Activated CD8-positive, alpha-beta memory T cell treated with anti-CD3 and anti-CD28 coated beads, Interleukin-2, amount 50 U/mL, for 4 hours (primary cell): ENCODE results near the gene TMEM114.

Experiments
- DNase-seq: peaks from one replicate; pipeline ENCODE4 v3.0.0-alpha.2; 2020

The TMEM114 gene

DNA sequence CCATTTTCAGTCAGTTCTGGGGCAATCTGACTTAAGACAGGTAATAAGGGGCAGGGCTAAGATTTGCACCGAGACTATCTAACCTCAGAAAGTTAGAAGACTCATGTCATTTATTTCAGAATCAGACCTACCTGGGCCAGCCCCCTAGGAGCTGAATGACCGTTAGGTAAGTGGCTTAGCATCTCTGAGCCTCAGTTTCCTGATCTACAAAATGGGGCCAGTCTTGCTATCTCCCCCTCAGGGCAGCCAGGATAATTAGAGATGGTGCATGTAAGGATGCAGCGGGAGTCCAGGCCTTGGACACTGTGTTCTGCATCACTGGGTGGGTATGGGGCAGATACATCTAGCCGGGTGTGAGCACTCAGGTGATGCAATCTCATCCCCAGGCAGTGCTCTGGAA lies 20.8 kb upstream of the TMEM114 start:
- DNase-seq, result no peak

DNA sequence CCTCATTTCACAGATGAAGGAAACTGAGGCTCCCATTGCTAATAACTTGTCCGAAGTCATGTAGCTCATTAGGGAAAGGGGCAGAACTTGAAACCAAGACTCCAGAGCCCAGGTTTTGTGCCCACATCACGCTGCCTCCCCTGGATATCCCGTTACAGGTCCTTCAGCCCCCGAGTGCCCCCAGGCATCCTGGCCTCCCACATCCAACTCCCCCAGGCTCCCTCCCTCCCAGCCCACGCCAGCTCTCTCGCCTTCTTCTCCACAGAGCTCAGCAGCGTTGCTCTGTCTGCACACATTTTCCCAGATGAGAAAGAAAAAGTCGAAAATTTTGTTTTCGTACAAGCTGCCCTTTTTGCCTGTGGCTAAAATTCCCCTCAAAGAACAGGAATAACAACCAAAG lies 16.9 kb upstream of the TMEM114 start:
- no peak for DNase-seq

DNA sequence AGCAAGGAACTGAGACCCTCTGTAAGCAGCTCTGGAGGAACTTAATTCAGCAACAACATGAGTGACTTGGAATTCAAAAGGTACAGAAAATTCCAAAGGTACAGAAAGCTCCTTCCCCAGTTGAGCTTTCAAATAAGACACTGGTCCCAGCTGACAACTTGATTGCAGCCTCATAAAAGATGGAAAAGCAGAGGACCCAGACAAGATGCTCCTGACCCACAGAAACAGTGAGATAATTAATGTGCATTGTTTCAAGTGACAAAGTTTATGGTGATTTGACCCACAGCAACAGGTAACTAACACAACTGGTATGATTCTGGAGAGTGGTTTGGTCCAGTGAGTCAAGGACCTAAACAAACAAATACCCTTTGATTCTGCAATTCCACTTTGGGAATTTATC lies 15.2 kb upstream of the TMEM114 start:
- DNase-seq, result no peak

DNA sequence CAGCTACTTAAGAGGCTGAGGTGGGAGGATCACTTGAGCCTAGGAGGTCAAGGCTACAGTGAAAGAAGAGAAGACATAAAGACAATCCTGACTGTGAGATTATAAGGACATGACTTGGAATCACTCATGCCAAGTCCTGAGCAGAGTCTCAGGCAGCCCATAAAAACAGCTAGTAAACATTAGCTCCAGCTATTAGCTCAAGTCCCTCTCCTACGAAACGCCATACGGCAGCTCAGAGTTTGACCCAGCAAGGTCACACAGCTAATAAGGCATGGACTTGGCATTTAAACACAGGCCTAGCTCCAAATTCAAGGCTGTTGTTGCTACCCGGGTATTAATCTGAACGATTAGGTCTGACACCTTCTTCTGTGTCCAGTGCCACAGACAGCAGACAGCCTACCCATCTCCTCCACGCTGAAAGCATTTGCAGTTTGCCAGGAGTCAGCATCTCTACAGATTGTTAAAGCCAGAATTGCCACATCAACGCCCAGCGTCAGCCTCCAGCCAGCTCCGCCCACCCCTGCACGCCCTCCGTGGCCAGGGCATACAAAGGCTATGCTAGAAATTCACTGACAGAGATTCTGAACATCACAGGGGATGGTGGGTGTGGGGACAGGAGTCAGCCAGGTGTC lies 9.9 kb upstream of the TMEM114 start:
- DNase-seq, result no peak

DNA sequence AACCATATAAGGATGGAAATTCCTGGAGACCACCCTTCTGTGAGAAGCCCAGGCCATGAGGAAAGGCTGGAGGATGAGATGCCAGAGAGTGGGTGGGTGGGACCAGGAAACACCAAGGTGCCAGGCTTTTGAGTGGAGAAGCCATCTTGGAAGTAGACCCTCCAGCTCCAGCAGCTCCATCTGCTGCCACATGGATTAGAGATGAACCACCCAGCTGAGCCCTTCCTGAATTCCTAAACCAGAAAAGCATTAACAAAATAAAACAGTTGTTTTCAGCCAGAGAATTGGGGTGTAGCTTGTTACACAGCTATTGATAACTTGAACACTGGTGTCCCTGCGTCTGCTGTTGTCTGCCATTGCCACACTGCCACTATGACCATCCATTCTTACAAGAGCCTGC lies 6.3 kb upstream of the TMEM114 start:
- no peak for DNase-seq

DNA sequence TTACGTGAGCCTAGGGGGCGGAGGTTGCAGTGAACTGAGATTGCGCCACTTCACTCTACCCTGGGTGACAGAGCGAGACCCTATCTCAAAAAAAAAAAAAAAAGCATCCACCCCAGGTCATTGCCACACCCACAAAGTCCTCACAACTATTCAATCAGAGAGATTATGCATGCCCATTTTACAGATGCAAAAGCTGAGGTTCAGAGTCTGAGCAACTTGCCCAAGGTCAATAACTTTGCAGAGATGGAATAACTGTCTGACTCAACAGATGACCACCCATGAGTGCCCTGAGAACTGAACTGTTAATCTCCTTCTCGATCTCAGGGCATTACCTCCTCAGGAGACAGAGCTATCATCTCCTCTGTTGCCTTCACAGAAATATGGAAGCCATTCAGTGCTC lies 5.5 kb upstream of the TMEM114 start:
- DNase-seq, result no peak

DNA sequence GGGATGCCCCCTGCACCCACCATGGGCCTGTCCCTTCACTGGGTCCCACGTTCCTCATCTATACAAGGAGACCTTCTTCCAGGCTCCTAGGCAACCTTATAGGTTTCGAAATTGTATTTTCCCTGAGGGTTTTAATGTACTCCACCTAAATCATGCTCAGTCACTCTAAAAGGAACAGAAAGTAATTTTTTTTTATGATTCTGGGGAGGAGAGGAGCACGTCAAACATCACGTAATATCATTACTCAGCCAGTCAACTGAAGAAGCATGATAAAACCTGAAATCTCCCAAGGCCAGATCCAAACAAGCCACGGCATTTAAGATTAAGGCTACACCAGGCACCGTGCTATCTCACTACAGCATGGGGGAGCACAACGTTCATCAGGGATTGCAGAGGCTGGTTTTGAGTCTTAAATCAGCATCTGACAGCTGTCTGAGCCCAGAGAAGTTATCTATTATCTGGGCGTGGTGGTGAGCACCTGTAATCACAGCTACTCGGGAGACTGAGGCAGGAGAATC lies 3.9 kb upstream of the TMEM114 start:
- no peak for DNase-seq

DNA sequence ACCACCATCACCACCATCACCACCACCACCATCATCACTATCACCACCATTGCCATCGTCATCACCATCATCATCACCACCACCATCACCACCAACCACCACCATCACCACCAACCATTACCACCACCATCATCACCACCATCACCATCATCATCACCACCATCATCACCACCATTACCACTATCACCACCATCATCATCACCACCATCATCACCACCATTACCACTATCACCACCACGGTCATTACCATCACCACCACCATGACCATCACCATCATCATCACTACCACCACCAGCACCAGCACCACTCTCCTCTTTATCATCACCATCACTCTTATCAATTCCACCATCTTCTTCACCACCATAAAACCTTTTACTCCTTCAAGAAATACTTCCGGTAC lies 1.1 kb upstream of the TMEM114 start:
- DNase-seq, result no peak

DNA sequence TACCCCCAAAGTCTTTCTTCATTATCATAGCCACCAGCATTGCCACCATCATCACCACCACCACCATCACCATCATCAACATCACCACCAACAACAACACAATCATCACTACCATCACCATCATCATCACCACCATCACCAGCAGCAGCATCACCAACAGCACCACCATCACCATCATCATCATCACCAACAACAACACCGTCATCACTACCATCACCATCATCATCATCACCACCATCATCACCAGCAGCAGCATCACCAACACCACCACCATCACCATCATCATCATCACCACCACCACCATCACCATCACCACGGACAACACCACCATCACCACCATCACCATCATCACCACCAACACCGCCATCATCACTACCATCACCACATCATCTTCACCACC lies 500 bp upstream of the TMEM114 start:
- no peak for DNase-seq

DNA sequence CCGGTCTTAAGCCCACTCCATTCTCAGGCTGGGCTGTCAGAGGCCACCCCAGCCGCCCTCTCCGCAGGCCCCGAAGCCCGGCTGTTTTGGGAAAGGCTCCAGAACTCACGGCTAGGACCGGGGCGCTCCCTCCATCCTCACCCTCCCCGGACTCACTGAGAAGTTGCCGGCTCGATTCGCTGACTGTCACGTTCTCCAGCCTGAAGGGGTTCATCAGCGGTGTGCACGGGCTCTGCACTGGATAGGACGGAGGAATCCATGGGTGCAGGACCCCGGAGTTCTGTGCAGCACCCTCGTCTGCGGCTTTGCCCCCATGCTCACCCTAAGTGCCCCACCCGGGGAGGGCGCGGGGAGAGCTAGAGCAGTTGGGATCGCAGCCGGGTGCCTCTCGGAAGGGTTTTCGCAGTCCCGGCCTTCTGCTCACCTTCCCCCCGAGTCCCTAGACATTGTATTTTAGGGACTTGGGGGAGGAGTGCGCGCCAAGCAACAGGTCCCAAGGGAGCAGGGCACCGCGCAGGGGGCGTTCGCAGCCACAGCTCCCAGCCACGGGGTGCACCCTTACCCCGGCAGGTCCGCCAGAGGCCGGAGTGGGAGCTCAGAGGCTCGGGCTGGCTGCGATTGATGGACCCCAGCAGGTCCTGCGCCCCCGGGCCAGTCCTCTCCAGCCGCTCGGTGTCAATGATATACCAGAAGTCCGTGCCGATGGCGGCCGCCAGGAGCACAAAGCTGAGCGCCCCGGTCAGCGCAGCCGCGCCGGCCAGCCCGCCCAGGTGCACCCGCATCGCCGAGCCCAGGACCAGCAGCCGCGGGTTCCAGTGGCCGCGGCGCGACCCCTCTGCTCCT lies 1.0 kb downstream of the TMEM114 start:
- no peak for DNase-seq

DNA sequence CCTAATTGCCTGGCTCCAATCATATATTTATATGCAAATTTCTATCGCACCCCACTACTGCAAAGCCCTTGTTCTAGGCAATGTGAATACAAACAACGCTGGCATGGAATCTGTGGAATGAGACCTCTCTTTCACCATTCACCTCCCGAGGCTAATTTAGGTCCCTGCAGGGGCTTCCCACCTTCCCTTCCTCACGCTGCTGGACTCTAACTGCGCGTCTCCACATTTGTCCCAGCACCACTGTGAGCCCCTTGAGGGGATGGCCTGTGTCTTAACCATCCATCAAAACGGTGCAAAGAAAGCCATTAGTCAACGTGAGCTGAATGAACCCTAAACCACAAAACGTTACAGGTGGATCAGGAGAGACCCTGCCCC lies 1.6 kb downstream of the TMEM114 start:
- DNase-seq, result no peak

DNA sequence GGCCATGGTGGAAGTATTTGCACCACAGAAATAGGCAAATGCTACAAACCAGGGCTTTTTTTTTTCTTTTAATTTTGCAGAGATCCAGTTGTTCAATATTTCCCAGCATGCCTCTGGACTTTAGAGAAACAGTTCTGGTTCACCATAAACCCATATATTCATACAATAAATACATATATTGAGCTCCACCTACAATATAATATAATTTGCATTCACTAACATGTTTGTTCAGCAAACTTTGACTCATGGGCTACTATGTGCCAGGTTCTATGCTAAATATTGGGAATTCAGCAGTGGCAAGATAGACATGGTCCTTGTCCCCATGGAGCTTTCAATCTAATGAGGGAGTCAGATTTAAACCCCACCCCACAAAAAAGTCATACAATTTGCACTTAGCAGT lies 3.2 kb downstream of the TMEM114 start:
- no peak for DNase-seq

DNA sequence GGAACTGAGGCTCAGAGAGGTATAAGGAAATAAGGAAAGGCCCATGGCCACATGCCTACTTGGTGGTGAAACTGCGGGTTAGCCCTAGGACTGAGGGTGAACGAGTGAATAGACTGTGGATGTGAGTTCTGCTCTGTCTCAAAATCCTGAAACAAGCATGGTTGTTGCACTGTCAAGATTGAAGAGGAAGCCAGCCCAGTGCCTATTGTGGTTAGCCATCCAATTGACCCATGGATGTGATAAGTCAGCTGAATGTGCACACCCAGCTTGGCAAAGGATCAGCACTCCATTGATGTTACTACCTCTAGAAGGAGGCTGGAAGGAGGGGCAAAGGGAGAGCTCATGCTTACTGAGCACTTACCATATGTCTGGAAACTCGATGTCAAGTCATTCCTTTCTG lies 4.5 kb downstream of the TMEM114 start:
- no peak for DNase-seq

DNA sequence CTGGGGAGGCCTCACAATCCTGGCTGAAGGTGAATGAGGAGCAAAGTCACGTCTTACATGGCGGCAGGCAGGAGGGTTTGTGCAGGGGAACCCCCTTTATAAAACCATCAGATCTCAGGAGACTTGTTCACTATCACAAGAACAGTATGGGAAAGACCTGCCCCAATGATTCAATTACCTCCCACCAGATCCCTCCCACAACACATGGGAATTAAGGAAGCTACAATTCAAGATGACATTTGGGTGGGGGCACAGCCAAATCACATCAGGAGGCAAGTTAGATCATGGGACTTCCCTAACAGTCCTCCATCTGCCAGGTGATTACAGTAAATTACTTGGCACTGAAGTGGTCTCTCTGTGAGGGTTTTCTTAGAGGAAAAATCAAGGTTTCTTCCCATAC lies 5.3 kb downstream of the TMEM114 start:
- no peak for DNase-seq

DNA sequence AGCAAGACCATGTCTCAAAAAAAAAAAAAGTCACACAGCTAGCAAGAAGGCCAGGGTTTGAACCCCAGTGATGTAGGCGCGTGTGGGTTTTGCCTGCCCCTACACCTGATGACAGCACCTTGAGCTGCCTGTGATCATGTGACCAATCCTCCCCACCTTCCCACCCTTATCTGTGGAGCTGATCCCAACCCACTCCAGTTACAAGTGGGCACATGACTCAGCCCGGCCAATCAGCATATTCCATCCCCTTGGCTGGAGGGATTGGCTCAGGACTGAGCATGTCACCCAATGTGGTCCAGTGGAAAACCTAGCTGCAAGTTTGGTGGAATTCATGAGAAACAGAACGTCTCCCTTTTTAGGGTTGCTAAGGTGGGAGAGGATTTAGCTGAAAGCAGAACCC lies 6.6 kb downstream of the TMEM114 start:
- DNase-seq, result no peak

DNA sequence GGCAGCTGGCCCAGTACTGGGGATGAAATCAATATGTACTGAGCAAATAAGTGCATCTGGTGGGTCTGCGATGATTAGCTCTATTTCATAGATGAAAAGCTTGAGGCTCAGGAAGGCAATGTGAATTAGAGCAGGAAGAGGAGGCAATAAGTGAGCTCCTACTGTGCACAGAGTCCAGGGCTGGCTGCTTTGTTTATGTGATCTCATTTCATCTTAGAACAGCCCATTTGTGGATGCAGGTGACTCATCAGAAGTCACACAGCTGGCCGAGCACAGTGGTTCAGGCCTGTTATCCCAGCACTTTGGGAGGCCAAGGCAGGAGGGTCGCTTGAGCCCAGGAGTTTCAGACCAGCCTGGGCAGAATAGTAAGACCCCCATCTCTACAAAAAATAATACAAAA lies 7.1 kb downstream of the TMEM114 start:
- DNase-seq, result no peak

DNA sequence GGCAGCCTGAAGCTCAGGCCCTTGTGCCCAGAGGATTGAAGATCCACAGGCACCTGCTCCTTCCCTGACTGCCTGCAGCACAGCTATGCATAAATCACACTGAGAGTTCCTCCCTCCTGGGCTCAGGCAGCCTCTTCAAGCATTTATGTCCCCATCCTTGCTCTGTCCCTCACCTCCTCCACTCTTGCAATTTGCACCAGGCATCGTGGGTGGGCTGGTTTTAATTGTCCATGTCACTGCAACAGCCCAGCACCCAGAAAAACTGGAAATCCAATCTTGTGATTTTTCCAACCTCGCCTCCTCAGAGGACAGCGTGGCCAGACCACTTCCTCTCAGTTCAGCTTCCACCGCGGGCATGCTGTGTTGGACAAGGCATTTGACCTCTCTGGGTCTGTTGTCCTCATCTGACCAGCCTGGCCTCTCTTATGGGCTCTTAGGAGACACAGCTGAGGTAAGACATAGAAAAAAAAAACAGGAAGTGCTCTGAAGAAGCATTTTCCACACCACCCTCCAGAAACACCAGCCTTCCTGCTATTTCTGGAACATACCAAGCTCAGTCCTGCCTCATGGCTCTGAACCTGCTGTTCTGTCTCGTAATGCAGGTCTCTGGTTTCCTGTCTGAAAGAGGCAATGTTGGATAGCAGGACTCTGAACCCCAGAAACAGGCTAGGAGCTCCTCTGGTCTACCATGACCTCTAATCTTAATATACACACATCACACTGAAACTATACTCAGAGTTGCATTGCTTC lies 8.3 kb downstream of the TMEM114 start:
- DNase-seq, result no peak

DNA sequence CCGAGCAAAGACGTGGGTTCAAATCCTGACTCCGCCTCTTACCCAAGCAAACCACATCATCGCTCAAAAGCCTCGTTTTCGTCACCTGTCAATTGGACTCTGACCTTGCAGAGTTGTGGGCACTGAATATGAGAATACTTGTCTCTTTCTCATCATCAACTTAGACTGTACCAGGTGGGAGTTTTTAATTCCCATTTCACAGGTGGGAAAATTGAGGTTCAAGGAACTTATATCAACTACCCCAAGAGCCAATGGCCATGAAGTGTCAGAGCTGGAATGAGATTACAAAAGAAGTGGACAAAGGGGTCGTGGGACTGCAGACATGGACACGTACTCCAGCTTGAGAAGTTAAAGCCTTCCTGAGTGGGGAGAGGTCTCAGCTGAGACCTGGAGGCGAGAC lies 10.8 kb downstream of the TMEM114 start:
- DNase-seq, result no peak

DNA sequence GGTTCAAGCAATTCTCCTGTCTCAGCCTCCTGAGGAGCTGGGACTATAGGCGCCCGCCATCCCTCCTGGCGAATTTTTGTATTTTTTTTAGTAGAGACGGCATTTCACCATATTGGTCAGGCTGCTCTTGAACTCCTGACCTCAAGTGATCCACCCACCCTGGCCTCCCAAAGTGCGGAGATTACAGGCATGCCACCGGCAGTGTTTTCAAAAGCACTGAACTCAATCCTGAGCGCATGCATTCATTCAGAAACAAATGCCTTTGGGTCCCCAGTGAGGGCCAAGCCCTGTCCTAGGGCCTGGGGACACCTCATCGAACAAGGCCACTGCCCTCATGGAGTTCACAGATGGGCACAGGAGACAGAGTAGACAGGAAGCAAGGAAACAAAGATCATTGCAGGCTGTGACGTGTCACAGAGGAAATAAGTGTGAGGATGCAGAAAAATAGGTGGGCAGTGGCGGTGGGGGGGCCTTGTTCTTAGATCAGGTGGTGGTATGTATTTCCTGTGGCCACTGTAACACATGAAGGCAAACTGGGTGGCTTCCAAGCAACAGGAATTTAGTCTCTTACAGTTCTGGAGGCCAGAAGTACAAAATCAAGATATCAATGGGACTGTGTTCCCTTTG lies 12.5 kb downstream of the TMEM114 start:
- DNase-seq, result no peak

DNA sequence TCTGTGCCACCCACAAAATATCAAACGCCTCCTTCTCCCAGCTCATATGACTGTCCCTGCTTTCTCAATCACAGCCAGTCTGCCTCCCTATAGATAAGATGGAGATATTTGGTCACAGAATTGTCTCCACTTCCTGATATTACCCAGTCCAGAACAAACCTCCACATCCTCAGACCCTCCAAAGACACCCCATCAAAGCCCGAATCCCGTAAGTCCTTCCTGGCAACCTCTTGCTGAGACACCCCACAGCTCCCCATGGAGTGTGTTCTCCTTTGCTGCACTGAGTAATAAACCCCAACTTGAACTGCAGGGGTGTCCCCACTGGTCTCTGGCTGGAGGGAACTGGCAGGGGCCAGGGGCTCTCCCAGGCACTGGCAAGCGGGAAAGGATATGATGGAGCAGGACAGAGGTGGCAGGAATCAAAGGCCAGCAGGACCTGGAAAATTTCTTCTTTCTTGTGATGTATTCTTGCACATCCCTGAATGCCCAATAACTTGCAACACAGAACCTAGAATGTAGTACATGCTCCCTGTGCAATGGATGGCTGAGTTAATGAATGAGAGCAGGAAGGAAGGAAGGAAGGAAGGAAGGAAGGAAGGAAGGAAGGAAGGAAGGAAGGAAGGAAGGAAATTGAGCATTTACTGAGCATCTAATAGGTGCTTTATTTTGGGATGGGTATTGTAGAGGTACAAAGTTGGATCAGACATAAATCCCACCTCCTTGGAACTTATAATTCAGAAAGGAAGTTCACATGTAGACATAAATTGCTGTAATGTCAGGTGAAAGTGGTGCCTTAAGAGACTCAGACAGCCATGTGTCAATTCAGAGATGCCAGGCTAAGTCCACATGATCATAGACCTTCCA lies 13.9 kb downstream of the TMEM114 start:
- no peak for DNase-seq

DNA sequence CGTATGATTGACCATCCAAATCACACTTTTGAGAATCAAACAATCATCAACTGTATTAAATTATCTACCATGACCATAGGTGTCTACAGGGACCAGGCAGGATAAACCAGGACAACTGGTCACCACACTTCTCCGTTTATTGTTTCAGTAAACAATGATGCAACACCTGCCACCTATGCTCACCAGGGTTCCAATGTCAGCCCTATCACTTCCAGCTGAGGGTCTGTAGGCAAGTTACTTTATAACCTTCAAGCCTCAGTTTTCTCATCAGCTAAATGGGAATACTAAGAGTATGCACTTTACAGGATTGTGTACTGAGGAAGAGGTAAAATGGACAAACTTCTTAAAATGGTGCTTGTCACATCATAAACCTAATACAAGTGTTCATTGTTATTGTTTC lies 14.9 kb downstream of the TMEM114 start:
- no peak for DNase-seq

DNA sequence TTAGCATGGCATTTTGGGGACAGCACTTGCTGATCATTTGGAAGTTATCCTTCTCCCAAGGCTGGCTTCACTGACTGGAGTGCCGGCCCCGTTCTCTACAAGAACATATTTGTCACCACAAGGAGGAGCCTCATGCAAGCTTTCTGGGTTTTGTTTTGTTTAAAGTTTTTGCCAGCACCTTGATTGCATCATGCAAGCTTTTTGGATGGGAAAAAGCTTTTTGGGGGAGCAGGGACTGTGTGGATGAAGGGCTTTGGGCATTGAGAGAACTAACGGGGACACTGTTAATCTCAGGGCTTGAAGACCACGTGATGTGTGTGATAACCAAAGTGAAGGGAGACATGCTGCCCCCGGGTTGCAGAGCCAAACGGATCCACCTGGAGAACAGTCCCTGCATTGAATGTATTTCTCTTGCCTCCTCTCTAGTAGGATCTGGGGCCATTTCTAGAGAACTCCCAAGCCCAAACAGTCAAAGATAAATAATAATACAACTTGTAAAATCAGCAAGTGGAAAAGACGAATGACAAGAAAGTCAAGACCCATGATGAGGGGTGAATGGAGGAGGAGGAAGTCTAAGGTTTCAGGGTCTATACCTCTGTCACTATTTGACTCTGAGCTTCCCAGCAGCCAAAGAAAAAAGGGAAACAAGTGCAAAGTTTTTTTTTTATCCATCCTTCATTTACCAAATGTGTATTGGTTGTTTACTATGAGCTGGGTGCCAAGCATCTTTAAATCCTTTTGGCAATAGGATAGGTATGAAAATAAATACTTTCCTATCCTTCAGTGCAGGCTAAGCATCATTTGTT lies 17.2 kb downstream of the TMEM114 start:
- DNase-seq, result no peak
